Uterus (tissue), 4 donors: ENCODE measurements around the gene MYO18B. TPM values are rescaled to one million over a fixed set of nuclear protein-coding genes. Genes with fewer than 3 reads are reported as not detected.
"Not testable (repeated sequence)": the region's sequence is repeated elsewhere in the genome, so short reads cannot be mapped to it uniquely, and the experiment has no call there.

Experiments
- DNase-seq, 2 donors: peaks; one replicate each; pipeline ENCODE4 v3.0.0-alpha.2; 2019 to 2020
- H3K27ac ChIP-seq, 2 donors: fragments of 200-600 bp; sonication (generic); 1 replicate in 1 of 2; 2 replicates in 1 of 2; pipeline ENCODE4 v1.5.1; 2016 to 2018
- H3K27me3 ChIP-seq, 2 donors: fragments of 200-600 bp; sonication (generic); one replicate each; pipeline ENCODE4 v1.5.1; 2018 to 2019; ENCODE audit warnings: control low read depth in 1 of 2
- H3K36me3 ChIP-seq, 2 donors: fragments of 200-600 bp; sonication (generic); one replicate each; pipeline ENCODE4 v1.5.1; 2019; ENCODE audit warnings: control low read depth in 1 of 2
- H3K4me1 ChIP-seq, 2 donors: fragments of 200-600 bp; sonication (generic); one replicate each; pipeline ENCODE4 v1.5.1; 2018 to 2019; ENCODE audit warnings: control low read depth in 1 of 2
- H3K4me3 ChIP-seq, 2 donors: fragments of 200-600 bp; sonication (generic); 1 replicate in 1 of 2; 2 replicates in 1 of 2; pipeline ENCODE4 v1.5.1; 2018 to 2019; ENCODE audit warnings: mild to moderate bottlenecking in 1 of 2
- H3K9me3 ChIP-seq, 2 donors: fragments of 200-600 bp; sonication (generic); one replicate each; pipeline ENCODE4 v1.5.1; 2019; ENCODE audit warnings: control low read depth in 1 of 2
- CTCF ChIP-seq, 4 experiments: fragments of 200-600 bp in 2 of 4; fragments of 450-650 bp in 2 of 4; sonication (generic) in 2 of 4; IDR thresholded peaks; one replicate each; pipeline ENCODE4 v1.5.1; 2016 to 2019; ENCODE audit warnings: antibody characterized with exemption in 4 of 4, mild to moderate bottlenecking in 2 of 4, moderate library complexity in 1 of 4
- POLR2A ChIP-seq, 2 donors: fragments of 450-650 bp; IDR thresholded peaks; one replicate each; pipeline ENCODE4 v1.6.1; 2016; ENCODE audit warnings: antibody characterized with exemption in 2 of 2, mild to moderate bottlenecking in 1 of 2, moderate library complexity in 1 of 2
- intact Hi-C: fragments of 100-400 bp; cut with DNase I; formaldehyde crosslinking; loops from one replicate; pipeline ENCODE4 v1.15.1; 2023; ENCODE audit warnings: low total_unique reads
- total RNA-seq, 4 donors: library from RNA; depleted of rRNA in 3 of 4; stranded (reverse); fragments of >200 nt in 3 of 4; gene quantifications; one replicate each; pipeline versions ENCODE4 v1.1.0 to v1.2.4, GENCODE V29; 2014 to 2023
- donor health status: DM: yes; HTN: yes; CAD: no.

Gene MYO18B
- total RNA-seq, 4 donors from 2014 or later: 0.41 to 0.43 TPM; not detected in 2

- Histone ChIP-seq H3K27ac (no peak overlapping the region), H3K9me3 (no peaks in the 10 kb centered on the region), H3K4me1 (no peaks in the 10 kb centered on the region), H3K4me3 (no peak overlapping the region), H3K36me3 (no peaks in the 10 kb centered on the region), H3K27me3 (no peaks in the 10 kb centered on the region)
- intact Hi-C loops: no loop called here
- no peak for DNase-seq
- TF ChIP-seq CTCF (IDR thresholded peaks at IDR 0.05) (no peak), POLR2A (IDR thresholded peaks at IDR 0.05) (no peak)
These were observed 229.2 kb downstream of the MYO18B start for GRCh38 chr22:25970999-25971811.

- no peaks in the 10 kb centered on the region for H3K4me1 ChIP-seq
- no peak overlapping the region for H3K27ac ChIP-seq
- TF ChIP-seq POLR2A (IDR thresholded peaks at IDR 0.05) (no peak), CTCF (IDR thresholded peaks at IDR 0.05) (no peak)
- no peaks in the 10 kb centered on the region for H3K36me3 ChIP-seq
- no peaks in the 10 kb centered on the region for H3K27me3 ChIP-seq
- no peaks in the 10 kb centered on the region for H3K9me3 ChIP-seq
- DNase-seq: no peak
- intact Hi-C loops: no loop called here
- no peak overlapping the region for H3K4me3 ChIP-seq
These were observed 230.4 kb downstream of the MYO18B start for GRCh38 chr22:25972397-25972796.

GRCh38 chr22:25976356-25976755, 234.4 kb downstream of the MYO18B start:
- Histone ChIP-seq H3K4me1 (no peaks in the 10 kb centered on the region), H3K27ac (no peak overlapping the region), H3K36me3 (no peaks in the 10 kb centered on the region), H3K27me3 (no peaks in the 10 kb centered on the region), H3K9me3 (no peaks in the 10 kb centered on the region), H3K4me3 (no peak overlapping the region)
- no peak for DNase-seq
- intact Hi-C loops: no loop called here
- TF ChIP-seq CTCF (IDR thresholded peaks at IDR 0.05) (no peak), POLR2A (IDR thresholded peaks at IDR 0.05) (no peak)

- no peak overlapping the region for H3K27ac ChIP-seq
These were observed 238.0 kb downstream of the MYO18B start for GRCh38 chr22:25979968-25980367.

GRCh38 chr22:25984911-25985310, 242.9 kb downstream of the MYO18B start:
- H3K4me1 ChIP-seq, H3K4me3 ChIP-seq, H3K27ac ChIP-seq, H3K27me3 ChIP-seq, DNase-seq, intact Hi-C loops, H3K36me3 ChIP-seq, H3K9me3 ChIP-seq: not testable (repeated sequence)

More at GRCh38 chr22:25979968-25980367, 238.0 kb downstream of the MYO18B start:
- no peaks in the 10 kb centered on the region for H3K9me3 ChIP-seq
- H3K36me3 ChIP-seq: no peaks in the 10 kb centered on the region
- H3K4me1 ChIP-seq: no peaks in the 10 kb centered on the region
- intact Hi-C loops: no loop called here
- no peak for DNase-seq
- H3K4me3 ChIP-seq: no peak overlapping the region
- TF ChIP-seq POLR2A (IDR thresholded peaks at IDR 0.05) (no peak), CTCF (IDR thresholded peaks at IDR 0.05) (no peak)
- H3K27me3 ChIP-seq: no peaks in the 10 kb centered on the region
